ENCODE data around the gene STK32A.

- TF ChIP-seq CTCF (IDR thresholded peaks at IDR 0.05; ENCODE audit: low read depth, low read length, poor library complexity, severe bottlenecking) (no peak), EZH2phosphoT487 (IDR thresholded peaks at IDR 0.05; ENCODE audit: borderline replicate concordance, low read length) (no peak)
These were observed 126.0 kb downstream of the STK32A start for GRCh38 chr5:147360816-147361215.

All from DOHH2 (cell line).